ENCODE results near the gene CYB561D2. TPM values are rescaled to one million over a fixed set of nuclear protein-coding genes. Genes with fewer than 3 reads are reported as not detected.

Gene CYB561D2
- total RNA-seq (2016; rRNA removed; fragmentation: Illumina TruSeq; extraction: Trizol) (9.1 and 17.2 TPM in 2 replicates), polyA plus RNA-seq (2011; rRNA removed) (11.1 and 13.0 TPM in 2 replicates), polyA minus RNA-seq (2011; rRNA and poly(A)+ RNA removed; ENCODE audit: low replicate concordance) (25.5 and 51.4 TPM in 2 replicates), Bru-seq, nascent RNA (percentile 47 among the genes with signal in this experiment), BruChase-seq, experiment 1, labeled RNA remaining after a 6-hour chase (percentile 61 among the genes with signal in this experiment), BruChase-seq, experiment 2, labeled RNA remaining after a 2-hour chase (percentile 53 among the genes with signal in this experiment)
- 6.8 and 7.1 TPM in 2 replicates for total RNA-seq (2016; cell fraction: cytosol; rRNA removed; fragmentation: Illumina TruSeq; extraction: Trizol; ENCODE audit: low read depth)
- total RNA-seq (2016; cell fraction: insoluble cytoplasmic fraction; rRNA removed; fragmentation: Illumina TruSeq; extraction: Trizol) = 10.9 and 17.6 TPM in 2 replicates
- 8.0 and 11.0 TPM in 2 replicates for total RNA-seq (2016; cell fraction: membrane; rRNA removed; fragmentation: Illumina TruSeq; extraction: Trizol)
- 14.5 and 17.6 TPM in 2 replicates for total RNA-seq (2016; cell fraction: nucleus; rRNA removed; fragmentation: Illumina TruSeq; extraction: Trizol)
- 12.5 and 18.2 TPM in 2 replicates for polyA plus RNA-seq (2011; cell fraction: cytosol; rRNA removed)
- polyA plus RNA-seq (2011; cell fraction: nucleus; rRNA removed) = 19.9 and 20.1 TPM in 2 replicates
- 5.5 and 7.1 TPM in 2 replicates for polyA plus RNA-seq (2012)
- polyA plus RNA-seq (2016; cell fraction: cytosol; fragmentation: Illumina TruSeq; extraction: Trizol; ENCODE audit: low read depth) = 4.0 and 5.4 TPM in 2 replicates
- polyA plus RNA-seq (2016; cell fraction: insoluble cytoplasmic fraction; fragmentation: Illumina TruSeq; extraction: Trizol; ENCODE audit: low read depth) = 7.6 and 9.4 TPM in 2 replicates
- 5.1 and 6.2 TPM in 2 replicates for polyA plus RNA-seq (2016; cell fraction: membrane; fragmentation: Illumina TruSeq; extraction: Trizol; ENCODE audit: low read depth)
- 21.6 and 22.2 TPM in 2 replicates for polyA plus RNA-seq (2016; cell fraction: nucleus; fragmentation: Illumina TruSeq; extraction: Trizol; ENCODE audit: insufficient read depth, low read depth)
- 3.2 and 4.9 TPM in 2 replicates for polyA minus RNA-seq (2011; cell fraction: cytosol; rRNA and poly(A)+ RNA removed)
- 8.7 and 11.7 TPM in 2 replicates for polyA minus RNA-seq (2011; cell fraction: nucleus; rRNA and poly(A)+ RNA removed)
- long read RNA-seq, experiment 1, transcript CYB561D2-205 (4 exons, 1,319 nt) = major isoform, 15 of 26 reads
- long read RNA-seq, experiment 1, partial matches to known transcripts = 1 of 26 reads
- long read RNA-seq, experiment 1, other reads (novel, unspliced or antisense) = 4 of 26 reads
- long read RNA-seq, experiment 2, transcript CYB561D2-201 (4 exons, 1,225 nt) = minor isoform, 6 of 28 reads
- long read RNA-seq, experiment 2, transcript CYB561D2-205 (4 exons, 1,319 nt) = major isoform, 10 of 28 reads
- long read RNA-seq, experiment 2, partial matches to known transcripts = 0 of 28 reads
- long read RNA-seq, experiment 2, other reads (novel, unspliced or antisense) = 9 of 28 reads

DNA sequence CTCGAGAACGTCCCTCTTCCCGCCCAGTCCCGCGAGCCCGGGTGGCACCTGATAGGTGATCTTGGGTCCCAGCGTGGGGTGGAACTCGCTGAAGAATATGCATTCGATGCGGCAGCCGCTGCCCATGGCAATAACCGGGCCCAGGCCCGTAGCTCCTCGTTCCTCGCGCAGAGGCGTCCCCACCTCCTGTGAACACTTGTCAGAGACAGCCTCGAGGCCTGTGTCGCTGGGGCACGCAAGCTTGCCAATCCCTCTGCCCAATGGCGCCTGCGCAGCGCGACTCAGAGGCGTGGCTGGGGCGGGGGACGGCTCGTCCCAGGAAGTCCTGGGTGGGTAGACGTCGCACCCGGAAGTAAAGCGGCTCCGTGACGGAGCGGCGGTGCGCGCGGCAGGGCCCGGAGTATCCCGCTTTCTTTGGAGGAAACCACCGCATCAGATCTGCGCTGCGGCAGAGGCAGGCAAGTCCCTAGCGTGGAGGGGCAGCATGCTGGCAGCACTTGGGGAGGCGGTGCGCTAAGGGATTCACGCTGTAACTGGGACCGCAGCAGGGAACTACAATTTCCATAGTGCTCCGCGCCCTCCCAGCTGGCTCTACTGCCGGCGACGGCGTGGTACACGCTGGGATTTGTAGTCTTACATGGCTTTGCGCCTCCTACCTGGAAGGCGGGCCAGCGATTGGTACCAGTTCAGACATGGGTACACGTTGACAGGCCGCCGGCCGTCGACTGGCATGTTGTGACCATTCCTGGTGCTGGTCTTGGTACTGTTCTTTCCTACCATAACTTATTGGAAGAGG lies at the start of gene CYB561D2, which contains the start of gene NPRL2:
CYB561D2 (plus strand) TSS at position 336 of the 796 bp plus-strand sequence. CDS start 572 bp downstream, outside the sequence.
NPRL2 (minus strand) TSS at position 249 of the 796 bp plus-strand sequence; CDS start at position 126, 123 bp downstream.
- peaks cover 9 to 40% of the 10 kb centered on the region in 2 experiments; a peak in 4 of 5 replicates for H3K36me3 ChIP-seq (replicated peaks in 1 of 2; ENCODE audit: control insufficient read depth in 1 of 2, insufficient read depth in 2 of 2, low read length in 2 of 2)
- ChIA-PET POLR2A (interaction anchor here (0.8 to 2.7 kb wide), 14 partner anchors 8 to 268 kb away, joined by 3 to 60 read pairs (median 5); partner anchors contain the start of genes GNAI2, HEMK1, HYAL1 and HYAL3), CTCF (ENCODE audit: low intra/inter-chr PET ratio, low total read pairs) (no interaction called here)
- in situ Hi-C loops (cut with HindIII; ENCODE audit: extremely low pct_ligation_motif_present, low pct_unique_long_range_greater_than_20kb) = no loop called here
- 0 out of 2 replicates have a peak, but pooled peaks cover 3% of the 10 kb centered on the region for H4K20me1 ChIP-seq (ENCODE audit: insufficient read depth, low read length)
- peaks cover 16% of the 10 kb centered on the region for H3K79me2 ChIP-seq (ENCODE audit: insufficient read depth, low read length)
- no peaks in the 10 kb centered on the region for H3K9me3 ChIP-seq (ENCODE audit: low read length)
- FAIRE-seq (peak; percentile 83), ATAC-seq (peak; percentile 91), DNase-seq (ENCODE audit: low spot score) (peak; percentile 90)
- WGBS (ENCODE audit: low lambda C conversion rate) = 2% methylated on average over 18 of the region's 64 CpGs
- H3K4me3 ChIP-seq (replicated peaks in 1 of 3; ENCODE audit: insufficient read depth in 1 of 3, low read depth in 2 of 3, low read length in 3 of 3) = peak within 1 kb of the TSS; percentile 68 to 85 (median 77)
- intact Hi-C loops (cut with micrococcal nuclease; ENCODE audit: unreplicated experiment) = no loop called here
- peak within 1 kb of the TSS; percentile 99 for H3K4me2 ChIP-seq (ENCODE audit: low read depth, low read length)
- peak within 1 kb of the TSS; percentile 76 for H3K9ac ChIP-seq (ENCODE audit: insufficient read depth, low read depth, low read length)
- no TSS peak for BruUV-seq (replicated peaks)
- peak within 1 kb of the TSS; percentile 58 for H2AFZ ChIP-seq (ENCODE audit: low read length)
- peak within 1 kb of the TSS; percentile 65 for H3K27ac ChIP-seq (ENCODE audit: extremely low read length, insufficient read depth, low read length)
- no peaks in the 10 kb centered on the region for H3K27me3 ChIP-seq (ENCODE audit: control insufficient read depth in 1 of 2, insufficient read depth in 2 of 2, low read length in 2 of 2)
- peaks cover 58% of the 10 kb centered on the region for H3K4me1 ChIP-seq (ENCODE audit: insufficient read depth, low read length)
- TF ChIP-seq ATAD3A (CRISPR knock-in tag; IDR thresholded peaks at IDR 0.05) (no peak), ZSCAN22 (CRISPR knock-in tag; IDR thresholded peaks at IDR 0.05) (no peak), GMEB1 (CRISPR knock-in tag; IDR thresholded peaks at IDR 0.05; ENCODE audit: borderline replicate concordance) (peak; percentile 97), SAP130 (CRISPR knock-in tag; IDR thresholded peaks at IDR 0.05; ENCODE audit: low read depth) (peak; percentile 96), ZNF790 (CRISPR knock-in tag; IDR thresholded peaks at IDR 0.05; ENCODE audit: borderline replicate concordance) (no peak), IRF2 (CRISPR knock-in tag; IDR thresholded peaks at IDR 0.05) (peak; percentile 94), SIN3A (IDR thresholded peaks at IDR 0.05; ENCODE audit: borderline replicate concordance, low read depth, low read length) (peak; percentile 60; the same call in 1 of the 2 replicates), ZFP82 (CRISPR knock-in tag; IDR thresholded peaks at IDR 0.05; ENCODE audit: borderline replicate concordance) (peak; percentile 74; the same call in 1 of the 2 replicates), MED8 (CRISPR knock-in tag; IDR thresholded peaks at IDR 0.05; ENCODE audit: insufficient replicate concordance) (peak; percentile 75), LRRFIP1 (CRISPR knock-in tag; conservative IDR thresholded peaks at IDR 0.05) (0 out of 2 replicates have a peak, but pooled peaks have one; percentile 54), ZNF7 (CRISPR knock-in tag; IDR thresholded peaks at IDR 0.05) (no peak), ISX (CRISPR knock-in tag; conservative IDR thresholded peaks at IDR 0.05) (peak; percentile 87; the same call in 1 of the 2 replicates), RFXANK (CRISPR knock-in tag; IDR thresholded peaks at IDR 0.05) (no peak), TGIF2 (CRISPR knock-in tag; IDR thresholded peaks at IDR 0.05) (peak; percentile 87)
